Stimulated activated CD8-positive, alpha-beta memory T cell treated with anti-CD3 and anti-CD28 coated beads, Interleukin-2, amount 100 ng/mL, for 1 hour (primary cell): ENCODE results near the gene SPDYE17.
"Not testable (repeated sequence)": the region's sequence is repeated elsewhere in the genome, so short reads cannot be mapped to it uniquely, and the experiment has no call there.

Experiments used
- DNase-seq, 2 donors: peaks; one replicate each; pipeline ENCODE4 v3.0.0-alpha.2; 2020; ENCODE audit warnings: low read depth in 2 of 2

Gene SPDYE17

GRCh38 chr7:77032261-77032660 lies at the start of gene SPDYE17:
TSS of gene SPDYE17 (minus strand) at chr7:77032361. CDS start at chr7:77030570, 1,791 bp downstream.
- not testable (repeated sequence) for DNase-seq

GRCh38 chr7:77080236-77080635 lies 48.1 kb upstream of the SPDYE17 start:
- not testable (repeated sequence) for DNase-seq

- not testable (repeated sequence) for DNase-seq
Observed at GRCh38 chr7:77079624-77080023, 47.5 kb upstream of the SPDYE17 start.

- not testable (repeated sequence) for DNase-seq
Observed at GRCh38 chr7:77079112-77079511, 47.0 kb upstream of the SPDYE17 start.

GRCh38 chr7:77077060-77077459 lies 44.9 kb upstream of the SPDYE17 start:
- DNase-seq: not testable (repeated sequence)

- DNase-seq: not testable (repeated sequence)
Observed at GRCh38 chr7:77074786-77075396, 42.7 kb upstream of the SPDYE17 start.

- not testable (repeated sequence) for DNase-seq
Observed at GRCh38 chr7:77071108-77071507, 38.9 kb upstream of the SPDYE17 start.

- not testable (repeated sequence) for DNase-seq
Observed at GRCh38 chr7:77065869-77066268, 33.7 kb upstream of the SPDYE17 start.

GRCh38 chr7:77063732-77064131 lies 31.6 kb upstream of the SPDYE17 start:
- DNase-seq: not testable (repeated sequence)

- DNase-seq: not testable (repeated sequence)
Observed at GRCh38 chr7:77062557-77062956, 30.4 kb upstream of the SPDYE17 start, which contains the start of gene SPDYE18. TSS of gene SPDYE18 (minus strand) at chr7:77062558. CDS start at chr7:77060512, 2,046 bp downstream.

GRCh38 chr7:77026349-77026748 lies 5.8 kb downstream of the SPDYE17 start:
- DNase-seq: not testable (repeated sequence)

GRCh38 chr7:77010074-77010680 lies 22.0 kb downstream of the SPDYE17 start:
- not testable (repeated sequence) for DNase-seq

- DNase-seq: not testable (repeated sequence)
Observed at GRCh38 chr7:77008000-77008399, 24.2 kb downstream of the SPDYE17 start.

- DNase-seq: not testable (repeated sequence)
Observed at GRCh38 chr7:77006127-77007110, 25.7 kb downstream of the SPDYE17 start.

GRCh38 chr7:77005461-77006057 lies 26.6 kb downstream of the SPDYE17 start:
- DNase-seq: not testable (repeated sequence)

- DNase-seq: not testable (repeated sequence)
Observed at GRCh38 chr7:77004151-77004550, 28.0 kb downstream of the SPDYE17 start.

- DNase-seq: not testable (repeated sequence)
Observed at GRCh38 chr7:77003241-77003640, 28.9 kb downstream of the SPDYE17 start.

GRCh38 chr7:77002678-77003233 lies 29.4 kb downstream of the SPDYE17 start:
- not testable (repeated sequence) for DNase-seq

GRCh38 chr7:77002104-77002503 lies 30.1 kb downstream of the SPDYE17 start:
- DNase-seq: not testable (repeated sequence)

- not testable (repeated sequence) for DNase-seq
Observed at GRCh38 chr7:76999474-77000107, 32.6 kb downstream of the SPDYE17 start.
